Stimulated activated CD8-positive, alpha-beta memory T cell treated with anti-CD3 and anti-CD28 coated beads, Interleukin-12 subunit alpha, Interleukin-12 subunit beta, amount 100 ng/mL, for 1 hour (primary cell): ENCODE measurements around the gene KCNH4.
"Not testable (repeated sequence)": the region's sequence is repeated elsewhere in the genome, so short reads cannot be mapped to it uniquely, and the experiment has no call there.

Source experiments
- DNase-seq: peaks from one replicate; pipeline ENCODE4 v3.0.0-alpha.2; 2020; ENCODE audit warnings: low read depth

KCNH4 gene

DNA sequence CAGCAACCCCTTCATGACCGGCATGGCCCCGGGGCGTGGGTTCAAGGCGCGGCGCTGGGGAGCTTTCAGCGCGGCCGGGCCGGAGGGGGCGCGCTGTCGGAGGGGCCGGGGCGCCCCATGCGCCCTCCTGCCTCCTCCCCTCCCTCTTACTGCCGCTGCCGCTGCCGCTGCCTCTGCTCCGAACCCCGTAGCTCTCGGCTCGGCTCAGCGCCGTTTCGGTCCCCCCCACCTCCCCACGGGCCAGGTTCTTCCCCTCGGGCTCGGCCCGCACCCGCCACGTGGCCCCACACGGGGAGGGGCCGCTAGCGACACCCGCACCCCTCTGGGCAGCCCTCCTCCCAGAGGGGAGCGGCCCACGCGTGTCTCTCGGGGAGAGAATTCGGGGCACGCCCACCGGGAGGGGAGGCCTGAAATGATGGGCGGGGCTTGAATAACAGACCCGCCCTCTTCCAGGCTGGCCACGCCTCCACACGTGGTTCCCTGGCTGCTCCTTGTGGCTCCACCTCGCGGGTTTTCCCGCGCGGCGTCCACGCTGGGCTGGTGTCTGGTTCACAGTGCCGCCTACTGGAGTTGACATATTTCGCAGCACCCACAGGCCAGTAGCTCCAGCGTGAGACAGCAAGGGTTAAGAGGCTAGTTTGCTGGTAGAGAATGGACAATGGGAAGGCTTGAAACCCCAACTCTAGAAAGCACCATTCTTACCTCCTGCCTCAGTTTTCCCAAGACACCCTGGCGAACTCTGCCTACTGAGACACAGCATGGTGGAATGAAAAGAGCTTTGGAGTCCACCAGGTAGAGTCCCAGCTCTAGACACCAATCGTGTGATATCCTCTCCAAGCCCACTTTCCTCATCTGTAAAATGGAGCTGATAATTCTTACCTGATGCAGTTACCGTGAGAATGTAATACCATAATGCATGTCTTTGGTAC lies at the start of gene KCNH4:
Gene KCNH4 (minus strand): TSS at position 221 of the 929 bp plus-strand sequence. CDS start 197 bp downstream, at position 24.
- DNase-seq: peak; percentile 70

DNA sequence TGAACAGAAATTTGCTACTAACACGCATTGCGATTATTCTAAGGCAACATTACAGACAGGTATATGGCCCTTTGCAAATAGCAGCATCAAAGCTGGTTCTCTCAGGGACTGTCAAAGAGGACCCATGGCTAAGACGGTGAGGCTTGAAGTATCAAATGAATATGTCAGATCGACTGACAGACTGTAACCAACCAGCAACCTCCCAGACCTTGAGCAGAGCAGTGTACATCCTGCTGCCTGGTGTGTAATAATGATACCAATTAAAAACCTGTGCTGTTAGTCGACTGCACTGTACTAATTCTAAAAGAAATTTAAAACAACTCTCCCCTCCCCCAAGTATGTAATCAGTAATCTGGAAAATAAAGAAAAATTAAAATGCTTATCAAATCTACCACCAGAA lies 49.3 kb upstream of the KCNH4 start:
- DNase-seq: no peak

DNA sequence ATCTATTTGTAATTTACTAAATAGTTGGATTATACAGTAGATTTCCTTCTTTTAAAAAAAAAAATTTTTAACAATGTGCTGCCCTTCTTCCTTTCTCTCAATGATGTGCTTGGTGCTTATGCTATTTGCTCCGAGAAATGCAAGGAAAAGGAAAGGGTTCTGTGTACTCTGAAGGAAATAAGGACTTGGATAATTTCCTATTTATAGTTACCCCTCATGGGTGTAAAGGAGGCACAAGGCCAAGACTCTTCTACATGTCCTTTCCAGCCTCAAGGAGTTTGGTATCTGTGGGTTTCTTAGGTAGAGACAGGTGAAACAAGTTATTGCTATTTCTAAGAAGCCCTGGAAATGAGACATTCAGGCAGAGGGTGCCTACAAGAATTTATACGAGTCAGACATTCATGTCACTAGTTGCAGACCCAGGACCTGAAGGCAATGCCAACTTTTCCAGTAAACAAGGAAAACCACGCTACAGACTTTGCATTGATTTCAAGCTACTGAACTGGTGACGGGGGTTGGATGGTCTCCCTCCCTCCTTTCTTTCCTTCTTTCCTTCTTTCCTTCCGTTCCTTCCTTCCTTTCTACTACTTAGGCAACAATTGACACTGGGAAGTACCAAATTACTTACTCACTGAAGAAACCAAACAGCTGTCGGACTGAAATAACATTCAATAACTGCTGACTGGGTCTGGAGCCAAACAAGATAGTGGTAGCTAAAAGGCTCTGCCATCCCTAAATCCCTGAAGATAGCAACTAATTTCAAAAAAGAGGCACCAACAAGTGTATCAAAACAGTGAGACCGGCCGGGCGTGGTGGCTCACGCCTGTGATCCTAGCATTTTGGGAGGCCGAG lies 47.1 kb upstream of the KCNH4 start:
- no peak for DNase-seq

DNA sequence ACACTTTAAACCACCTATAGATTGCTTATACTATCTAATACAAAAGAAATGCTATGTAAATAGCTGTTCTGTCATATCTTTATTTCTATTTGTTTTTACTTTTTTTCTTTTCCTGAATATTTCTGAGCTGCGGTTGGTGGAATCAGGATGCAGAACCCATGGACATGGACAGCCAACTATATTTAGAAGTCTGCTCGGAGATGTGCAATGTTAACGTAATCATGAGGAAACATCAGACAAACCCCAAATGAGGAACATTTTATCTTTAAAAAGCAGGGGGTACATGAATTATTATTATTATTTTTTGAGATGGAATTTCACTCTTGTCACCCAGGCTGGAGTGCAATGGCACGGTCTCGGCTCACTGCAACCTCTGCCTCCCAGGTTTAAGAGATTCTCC lies 44.7 kb upstream of the KCNH4 start:
- DNase-seq: no peak

DNA sequence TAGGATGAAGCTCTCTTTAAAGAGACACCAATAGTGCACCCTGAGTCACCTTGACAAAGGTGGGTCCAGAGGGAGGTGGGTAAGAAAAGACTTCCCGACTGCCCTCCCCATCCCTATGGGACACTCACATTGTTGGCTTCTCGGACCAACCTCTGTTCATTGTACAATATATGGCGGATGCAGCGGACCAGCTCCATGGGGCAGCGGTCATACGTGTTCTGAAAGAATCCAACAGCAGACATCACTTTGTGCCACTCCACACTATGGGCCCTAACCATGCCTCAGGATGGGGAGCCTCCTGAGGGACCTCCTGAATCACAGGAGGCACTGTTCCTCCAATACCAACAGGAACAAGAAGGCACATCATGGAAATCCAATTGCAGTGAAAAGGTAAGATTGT lies 43.7 kb upstream of the KCNH4 start:
- no peak for DNase-seq

DNA sequence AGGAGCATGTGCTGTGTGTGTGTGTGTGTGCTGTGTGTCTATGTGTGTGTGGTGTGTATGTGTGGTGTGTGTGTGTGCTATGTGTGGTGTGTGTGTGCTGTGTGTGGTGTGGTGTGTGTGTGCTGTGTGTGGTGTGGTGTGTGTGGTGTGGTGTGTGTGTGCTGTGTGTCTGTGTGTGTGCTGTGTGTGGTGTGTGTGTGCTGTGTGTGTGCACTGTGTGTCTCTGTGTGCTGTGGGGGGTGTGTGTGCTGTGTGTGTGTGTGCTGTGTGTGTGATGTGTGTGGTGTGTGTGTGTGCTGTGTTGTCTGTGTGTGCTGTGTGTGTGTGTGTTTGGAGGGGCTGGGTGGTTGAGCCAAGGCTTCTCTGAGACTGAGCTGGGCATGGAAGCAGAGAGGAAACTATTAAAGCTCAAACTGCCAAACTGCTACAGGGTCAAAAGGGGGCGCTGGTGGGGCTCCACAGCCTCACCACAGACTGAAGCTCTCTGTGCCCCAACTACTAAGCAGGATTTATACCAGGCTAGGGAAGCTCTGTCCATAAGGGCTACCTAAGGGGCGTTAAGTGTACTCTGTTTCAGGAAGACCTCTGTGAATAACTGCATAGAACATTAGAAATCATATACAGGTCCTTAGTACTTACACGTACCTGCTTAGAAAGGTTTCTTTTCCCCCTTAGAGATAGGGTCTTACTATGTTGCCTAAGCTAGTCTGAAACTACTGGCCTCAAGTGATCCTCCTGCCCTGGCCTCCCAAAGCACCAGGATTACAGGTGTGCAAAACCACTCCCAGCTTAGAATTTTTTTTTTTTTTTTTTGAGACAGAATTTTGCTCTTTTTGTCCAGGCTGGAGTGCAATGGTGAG lies 41.2 kb upstream of the KCNH4 start:
- DNase-seq: peak; percentile 35

DNA sequence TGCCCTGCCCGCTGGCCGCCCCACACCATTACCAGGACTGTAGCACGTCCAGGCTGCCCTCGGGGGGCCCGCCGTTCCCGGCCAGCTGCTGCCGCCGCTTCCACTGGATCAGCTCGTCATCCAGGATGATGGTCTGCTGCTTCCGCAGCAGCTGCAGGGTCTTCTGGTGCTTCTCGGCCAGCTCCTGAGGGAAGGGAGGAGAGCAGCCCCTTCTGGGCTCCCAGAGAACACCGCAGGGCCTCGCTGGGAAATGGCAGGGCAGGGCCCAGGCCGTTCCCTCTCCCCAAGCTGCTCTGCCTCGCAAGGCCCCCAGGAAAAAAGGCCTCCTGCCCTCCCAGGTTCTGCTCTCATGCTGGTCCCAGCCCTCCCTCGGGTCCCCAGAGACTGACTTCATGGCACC lies 38.3 kb upstream of the KCNH4 start:
- DNase-seq: not testable (repeated sequence)

DNA sequence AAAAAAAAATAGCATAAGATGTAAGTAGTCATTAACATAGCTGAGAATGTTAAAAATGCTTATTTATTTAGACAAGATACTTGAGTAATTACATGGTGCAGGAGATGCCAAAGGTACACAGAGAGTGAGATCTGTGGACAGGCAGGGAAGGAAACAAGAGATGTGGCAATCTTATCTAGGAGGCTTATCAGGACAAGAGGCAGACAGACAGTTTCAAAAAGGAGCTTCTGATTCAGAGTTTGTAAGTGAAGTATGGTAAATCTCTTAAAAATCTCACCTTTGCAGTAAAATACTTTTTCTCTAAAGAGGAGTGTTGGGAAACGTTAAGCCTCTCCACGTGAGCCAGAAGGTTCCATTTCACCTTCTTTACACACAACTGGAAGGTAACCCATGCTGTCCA lies 33.2 kb upstream of the KCNH4 start:
- DNase-seq: no peak

DNA sequence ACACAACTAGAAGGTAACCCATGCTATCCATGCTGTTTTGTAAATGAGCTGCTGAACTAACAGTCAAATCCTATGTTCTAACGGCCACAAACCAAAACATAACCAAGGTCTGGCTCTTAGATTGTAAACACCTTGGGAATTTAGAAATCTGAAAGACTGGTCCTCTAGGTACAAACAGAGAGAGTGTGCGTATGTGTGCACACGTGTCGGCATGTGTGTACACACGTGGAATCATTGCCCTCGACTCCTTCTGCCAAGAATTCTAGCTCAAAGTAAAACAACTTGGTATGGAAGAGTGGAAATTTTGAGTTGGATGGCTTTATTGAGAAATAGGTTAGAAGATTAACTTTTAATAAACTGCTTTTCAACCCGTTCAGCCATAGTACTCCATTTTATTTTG lies 31.4 kb upstream of the KCNH4 start:
- DNase-seq: no peak

DNA sequence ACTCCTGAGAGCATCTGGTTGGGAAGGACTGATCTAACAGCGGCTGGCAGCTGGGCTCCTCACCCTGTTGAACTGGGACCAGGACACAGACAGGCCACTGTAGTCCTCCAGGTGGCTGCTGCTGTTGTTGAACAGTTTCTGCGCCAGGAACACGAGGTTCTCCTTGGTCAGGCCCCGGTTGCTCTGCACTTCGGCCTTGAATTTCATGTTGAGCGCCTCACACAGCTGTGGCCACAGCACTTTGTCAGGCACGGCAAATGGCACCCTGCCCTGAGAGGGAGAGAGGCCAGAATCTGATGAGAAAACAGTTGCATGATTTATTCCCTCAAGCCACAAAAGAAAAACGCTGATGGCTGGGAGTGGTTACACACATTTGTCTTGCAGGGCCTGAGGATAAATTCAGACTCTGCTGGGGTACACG lies 31.0 kb upstream of the KCNH4 start:
- not testable (repeated sequence) for DNase-seq

DNA sequence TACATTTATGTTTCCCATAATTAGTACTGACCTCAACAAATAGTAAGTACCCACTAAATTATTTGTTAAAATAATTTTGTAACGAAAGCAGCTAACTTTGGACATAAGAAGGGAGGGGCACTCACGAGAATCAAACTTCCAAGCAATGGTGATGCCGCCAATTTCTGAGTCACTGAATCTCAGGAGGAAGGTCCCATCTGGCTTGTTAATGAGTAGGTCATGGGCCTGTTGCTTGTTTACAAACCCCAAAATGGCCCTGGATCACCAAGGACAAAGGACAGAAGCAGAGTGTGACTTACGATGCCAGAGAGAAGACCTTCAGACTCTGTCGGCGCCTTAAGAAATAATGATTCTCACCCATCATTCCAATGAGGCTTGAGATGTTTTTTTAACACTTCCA lies 29.1 kb upstream of the KCNH4 start:
- no peak for DNase-seq

DNA sequence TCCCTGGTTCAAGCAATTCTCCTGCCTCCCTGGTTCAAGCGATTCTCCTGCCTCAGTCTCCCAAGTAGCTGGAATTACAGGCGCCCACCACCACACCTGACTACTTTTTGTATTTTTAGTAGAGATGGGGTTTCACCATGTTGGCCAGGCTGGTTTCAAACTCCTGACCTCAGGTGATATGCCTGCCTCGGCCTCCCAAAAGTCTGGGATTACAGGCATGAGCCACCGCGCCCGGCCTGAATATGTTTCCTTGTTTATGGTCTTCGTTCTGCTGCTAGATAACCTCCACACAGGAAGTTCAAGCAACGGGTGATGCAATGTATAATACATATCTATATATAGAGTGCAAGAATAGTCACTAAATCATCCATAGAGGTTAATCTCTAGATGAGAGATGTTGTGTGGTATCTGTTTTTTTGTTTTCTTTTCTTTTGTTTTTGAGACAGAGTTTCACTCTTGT lies 25.2 kb upstream of the KCNH4 start:
- not testable (repeated sequence) for DNase-seq

DNA sequence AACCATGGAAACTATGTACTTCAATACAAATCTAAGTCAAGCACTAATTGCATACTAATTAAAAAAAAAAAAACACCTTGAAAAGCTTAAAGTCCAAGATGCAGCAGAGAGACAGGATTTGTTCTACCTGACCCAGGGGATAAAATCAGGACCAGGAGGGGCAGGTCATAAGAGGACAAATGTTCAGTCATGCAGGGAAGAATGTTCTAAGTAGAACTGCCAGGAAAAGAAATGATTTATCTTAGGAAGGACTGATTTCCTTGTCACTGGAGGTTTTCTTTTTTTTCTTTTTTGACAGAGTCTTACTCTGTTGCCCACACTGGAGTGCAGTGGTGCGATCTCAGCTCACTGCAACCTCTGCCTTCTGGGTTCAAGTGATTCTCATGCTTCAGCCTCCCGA lies 22.4 kb upstream of the KCNH4 start:
- DNase-seq: no peak

DNA sequence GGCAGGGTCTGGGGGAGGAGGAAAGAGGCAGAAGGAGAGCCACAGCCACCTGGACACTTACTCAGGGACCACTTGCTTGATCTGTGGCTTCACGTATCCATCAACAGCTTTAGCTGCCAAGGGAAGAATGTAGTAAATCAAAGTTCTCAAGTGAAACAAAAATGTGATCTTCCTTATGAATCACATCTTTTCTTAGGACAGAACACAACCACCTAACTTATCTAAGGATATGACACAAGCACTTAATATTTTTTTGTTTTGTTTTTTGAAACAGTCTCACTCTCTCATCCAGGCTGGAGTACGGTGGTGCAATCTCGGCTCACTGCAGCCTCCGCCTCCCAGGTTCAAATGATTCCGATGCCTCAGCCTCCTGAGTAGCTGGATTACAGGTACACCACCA lies 21.8 kb upstream of the KCNH4 start:
- DNase-seq: no peak

DNA sequence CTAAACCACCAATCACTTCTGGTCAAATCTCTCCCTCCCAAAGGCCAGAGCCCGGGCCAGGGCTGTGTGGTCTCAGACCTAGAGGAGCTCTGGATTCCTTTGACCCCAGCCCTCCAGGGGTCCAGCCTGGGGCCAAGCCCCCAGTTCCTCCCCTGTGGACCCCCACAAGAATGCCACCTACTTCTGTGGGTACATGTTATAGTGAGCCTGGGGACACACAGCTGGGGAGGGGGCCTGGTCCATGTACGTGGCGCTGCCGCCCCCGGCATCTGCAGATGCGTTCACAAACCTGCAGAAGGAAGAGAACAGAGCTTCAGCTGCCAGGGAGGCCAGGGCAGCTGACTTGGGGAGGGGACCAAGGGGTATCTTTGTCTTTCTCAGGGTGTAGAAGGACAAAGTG lies 21.2 kb upstream of the KCNH4 start:
- DNase-seq: no peak

DNA sequence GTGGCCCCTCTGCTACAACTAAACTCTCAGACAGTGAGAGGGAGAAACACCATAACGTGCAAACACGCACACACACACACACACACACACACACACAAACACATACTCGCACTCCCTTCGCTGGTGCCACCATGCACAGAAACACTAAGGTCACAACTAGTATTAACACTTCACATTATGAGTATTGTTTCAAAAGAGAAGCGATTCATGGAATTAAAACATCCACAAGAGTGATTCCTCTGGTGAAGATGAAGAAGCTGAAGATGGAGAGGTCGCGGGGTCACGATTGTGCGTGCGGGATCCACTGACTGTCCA lies 20.5 kb upstream of the KCNH4 start:
- no peak for DNase-seq

DNA sequence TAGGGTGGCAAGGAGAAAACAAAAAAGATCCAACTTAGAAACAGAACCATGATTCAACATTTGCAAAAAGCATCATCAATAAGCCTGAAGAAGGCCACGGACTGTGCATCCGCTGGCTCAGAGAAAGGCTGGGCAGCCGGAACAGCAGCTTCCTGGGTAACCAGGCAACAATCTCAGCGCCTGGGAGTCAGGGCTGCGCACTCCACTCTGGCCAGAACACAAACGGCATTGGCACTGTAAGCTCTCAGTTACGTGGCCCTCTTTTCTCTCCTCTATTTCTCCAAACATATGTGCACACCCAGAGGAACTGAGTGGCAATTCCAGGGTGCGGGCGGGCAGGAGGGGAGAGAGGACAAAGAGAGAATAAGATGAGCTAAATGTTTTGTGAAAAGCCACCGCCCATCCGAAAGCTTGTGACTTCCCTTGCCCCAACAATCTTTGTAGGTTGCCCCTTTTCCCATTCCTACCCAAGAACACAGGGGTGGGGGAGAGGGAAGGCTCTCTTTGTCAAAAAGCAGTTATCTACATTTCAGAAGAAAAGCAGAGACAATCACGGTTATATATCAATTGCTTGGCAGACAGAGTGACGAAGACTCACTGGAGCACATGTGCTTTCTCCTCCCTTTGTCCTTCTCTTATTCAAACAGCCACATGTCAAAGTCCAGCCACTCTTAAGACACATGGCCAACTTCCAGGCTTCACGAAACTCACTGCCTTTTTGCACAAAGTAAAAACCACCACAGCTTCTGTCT lies 19.9 kb upstream of the KCNH4 start:
- no peak for DNase-seq

DNA sequence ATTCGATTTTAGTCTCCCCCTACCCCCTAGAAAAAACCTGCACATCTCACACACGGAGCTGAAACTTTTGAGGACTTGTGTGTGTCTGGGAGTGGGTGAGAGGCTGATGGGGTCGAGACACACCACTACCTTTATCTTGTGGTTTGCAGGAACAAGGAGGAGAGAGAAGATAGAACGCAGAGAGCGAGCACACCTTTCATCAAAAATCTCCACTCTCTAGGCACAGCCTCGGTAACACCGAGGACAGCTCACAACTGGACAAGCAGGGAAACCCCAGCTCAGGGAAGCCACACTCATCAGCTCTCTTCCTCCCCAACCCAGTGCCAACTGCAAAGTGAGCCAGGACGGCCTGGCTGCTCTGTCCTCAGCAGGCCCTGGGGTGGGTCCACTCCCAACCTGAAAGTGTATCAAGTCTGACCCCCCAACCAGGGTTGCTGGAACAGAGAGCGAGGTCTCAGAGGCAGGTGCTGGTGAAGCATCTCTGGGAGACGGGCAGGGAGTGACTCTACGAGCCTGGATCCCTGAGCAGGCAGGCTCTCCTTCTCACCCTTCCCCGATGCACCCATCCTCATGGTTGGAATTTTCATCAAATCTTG lies 18.6 kb upstream of the KCNH4 start:
- no peak for DNase-seq

DNA sequence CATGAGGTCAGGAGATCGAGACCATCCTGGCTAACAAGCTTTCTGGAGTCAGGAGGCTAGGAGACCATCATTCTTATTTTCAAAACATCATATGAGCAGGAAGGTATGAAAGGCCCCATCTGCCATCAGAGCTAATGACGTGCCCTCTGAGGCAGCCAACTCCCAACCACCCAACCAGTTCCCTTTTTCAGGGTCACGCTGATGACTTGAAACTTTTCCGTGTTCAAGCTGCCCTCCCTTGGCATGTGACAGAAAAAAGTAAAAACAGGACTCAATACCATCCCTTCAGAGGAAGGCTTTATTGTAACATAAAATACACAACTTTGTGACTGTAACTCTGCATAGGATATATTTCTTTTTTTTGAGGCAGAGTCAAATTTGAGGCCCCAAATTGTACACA lies 18.0 kb upstream of the KCNH4 start:
- no peak for DNase-seq

DNA sequence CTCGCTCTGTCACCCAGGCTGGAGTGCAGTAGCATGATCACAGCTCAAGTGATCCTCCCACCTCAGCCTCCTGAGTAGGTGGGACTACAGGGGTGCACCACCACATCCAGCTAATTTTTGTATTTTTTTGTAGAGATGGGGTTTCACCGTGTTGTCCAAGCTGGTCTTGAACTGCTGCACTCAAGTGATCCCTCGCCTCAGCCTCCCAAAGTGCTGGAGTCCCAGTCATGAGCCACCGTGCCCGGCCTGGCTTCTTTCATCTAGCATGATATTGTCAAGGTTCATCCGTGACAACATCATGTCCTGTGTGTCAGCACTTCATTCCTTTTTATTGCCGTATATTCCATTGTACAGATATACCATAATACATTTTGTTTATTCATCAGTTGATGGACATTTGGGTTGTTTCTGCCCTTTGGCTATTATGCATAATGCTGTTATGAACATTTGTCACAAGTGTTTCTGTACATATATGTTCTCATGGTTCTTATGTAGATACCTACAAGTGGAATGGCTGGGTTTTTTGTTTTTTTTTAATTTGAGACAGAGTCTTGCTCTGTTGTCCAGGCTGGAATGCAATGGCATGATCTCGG lies 16.7 kb upstream of the KCNH4 start:
- DNase-seq: no peak
